A673 (cell line): ENCODE measurements around the gene SUMF2. TPM values are rescaled to one million over a fixed set of nuclear protein-coding genes. Genes with fewer than 3 reads are reported as not detected.
"Not testable (repeated sequence)": the region's sequence is repeated elsewhere in the genome, so short reads cannot be mapped to it uniquely, and the experiment has no call there.

Source experiments
- BruUV-seq: library from RNA; stranded (reverse); fragments of 400-500 nt; replicated peaks from 2 replicates; lab custom pipeline; 2021; lab: Mats Ljungman, UMichigan
- CTCF ChIA-PET: fragments of 300-600 bp; sonication (Branson Sonifier 250); formaldehyde crosslinking; loops from one replicate; lab custom pipeline; 2022; ENCODE audit warnings: antibody characterized with exemption; lab: Charles Lee
- POLR2A ChIA-PET: fragments of 300-600 bp; sonication (Branson Sonifier 250); formaldehyde crosslinking; loops from one replicate; lab custom pipeline; 2022; ENCODE audit warnings: antibody characterized with exemption; ENCODE audit not compliant: low non-redundant PET; lab: Charles Lee
- DNase-seq: peaks from one replicate; pipeline ENCODE4 v3.0.0-alpha.2; 2015; ENCODE audit warnings: low spot score
- H3K27ac ChIP-seq: fragments of 200-600 bp; sonication (generic); 2 replicates; pipeline ENCODE4 v1.5.1; 2016; ENCODE audit warnings: mixed run types, low read depth, mild to moderate bottlenecking, mixed read lengths, antibody characterized with exemption, low read length; ENCODE audit not compliant: poor library complexity, severe bottlenecking
- H3K27me3 ChIP-seq: fragments of 200-600 bp; sonication (generic); replicated peaks from 2 replicates; pipeline ENCODE4 v1.6.1; 2017; ENCODE audit warnings: mixed run types, low read depth, mild to moderate bottlenecking, mixed read lengths, antibody characterized with exemption, low read length; ENCODE audit not compliant: insufficient read depth, poor library complexity
- H3K36me3 ChIP-seq: fragments of 200-600 bp; sonication (generic); 2 replicates; pipeline ENCODE4 v1.6.1; 2016; ENCODE audit warnings: mixed run types, mild to moderate bottlenecking, mixed read lengths, antibody characterized with exemption, low read length; ENCODE audit not compliant: insufficient read depth, poor library complexity, severe bottlenecking
- H3K4me1 ChIP-seq: fragments of 200-600 bp; sonication (generic); 2 replicates; pipeline ENCODE4 v1.6.1; 2017; ENCODE audit warnings: mixed run types, mild to moderate bottlenecking, mixed read lengths, antibody characterized with exemption, low read length; ENCODE audit not compliant: insufficient read depth, poor library complexity, severe bottlenecking
- H3K4me3 ChIP-seq: fragments of 200-600 bp; sonication (generic); 2 replicates; pipeline ENCODE4 v1.5.1; 2016; ENCODE audit warnings: low read depth, mixed run types, mild to moderate bottlenecking, mixed read lengths, low read length; ENCODE audit not compliant: poor library complexity, severe bottlenecking
- H3K9me3 ChIP-seq: fragments of 200-600 bp; sonication (generic); 2 replicates; pipeline ENCODE4 v1.6.1; 2016; ENCODE audit warnings: mixed run types, low read depth, mild to moderate bottlenecking, mixed read lengths, antibody characterized with exemption, low read length; ENCODE audit not compliant: poor library complexity, severe bottlenecking
- CTCF ChIP-seq: fragments of 300-800, 200-600 bp; sonication (generic); conservative IDR thresholded peaks from 2 replicates; pipeline ENCODE4 v1.5.1; 2017; ENCODE audit warnings: low read depth, mild to moderate bottlenecking, antibody characterized with exemption, low read length, moderate library complexity, mixed read lengths
- EZH2 ChIP-seq: fragments of 200-600 bp; sonication (generic); IDR thresholded peaks from 2 replicates; pipeline ENCODE4 v1.6.1; 2017; ENCODE audit warnings: borderline replicate concordance, low read depth, mild to moderate bottlenecking, mixed read lengths, antibody characterized with exemption, low read length; ENCODE audit not compliant: poor library complexity, severe bottlenecking
- intact Hi-C: fragments of 100-400 bp; cut with micrococcal nuclease; formaldehyde crosslinking; loops from one replicate; pipeline ENCODE4 v1.10.0; 2022; ENCODE audit not compliant: unreplicated experiment
- total RNA-seq: library from RNA; stranded (reverse); gene quantifications from 2 replicates; pipeline ENCODE4 v1.2.3, GENCODE V29; 2021

SUMF2 gene
- total RNA-seq, 1 experiment from 2014 or later = 157 TPM

- no peaks in the 10 kb centered on the region for H3K9me3 ChIP-seq
- CTCF ChIA-PET = no interaction called here
- no TSS peak for BruUV-seq
- peaks cover 20% of the 10 kb centered on the region for H3K4me1 ChIP-seq
- DNase-seq = peak; percentile 73
- no peaks in the 10 kb centered on the region for H3K27me3 ChIP-seq
- POLR2A ChIA-PET = no interaction called here
- H3K27ac ChIP-seq = peak overlapping the region; percentile 63
- TF ChIP-seq CTCF (no peak), EZH2 (no peak)
- peaks cover 64% of the 10 kb centered on the region for H3K36me3 ChIP-seq
- intact Hi-C loops = no loop called here
- no peak overlapping the region for H3K4me3 ChIP-seq
Observed at GRCh38 chr7:56062382-56062781, 1.7 kb upstream of the SUMF2 start.

GRCh38 chr7:56063500-56063881 lies 595 bp upstream of the SUMF2 start:
- TF ChIP-seq EZH2 (no peak), CTCF (no peak)

GRCh38 chr7:56066376-56066775 lies 2.3 kb downstream of the SUMF2 start:
- CTCF ChIA-PET = interaction anchor here (1.2 kb wide), 1 partner anchor 8 kb away, joined by 3 read pairs; no protein-coding TSS in a partner anchor
- H3K27me3 ChIP-seq, BruUV-seq, intact Hi-C loops, H3K27ac ChIP-seq, H3K9me3 ChIP-seq, DNase-seq, POLR2A ChIA-PET, H3K4me3 ChIP-seq: not testable (repeated sequence)
- Histone ChIP-seq H3K4me1 (peaks cover 12% of the 10 kb centered on the region), H3K36me3 (peaks cover 52% of the 10 kb centered on the region)

More at GRCh38 chr7:56063500-56063881, 595 bp upstream of the SUMF2 start:
- no peak overlapping the region for H3K4me3 ChIP-seq
- no peak for DNase-seq
- H3K4me1 ChIP-seq = peaks cover 20% of the 10 kb centered on the region
- peaks cover 56% of the 10 kb centered on the region for H3K36me3 ChIP-seq
- peak overlapping the region; percentile 86 for H3K27ac ChIP-seq
- H3K9me3 ChIP-seq = no peaks in the 10 kb centered on the region
- intact Hi-C loops = no loop called here
- ChIA-PET CTCF (interaction anchor here (1.0 kb wide), 1 partner anchor 11 kb away, joined by 6 read pairs; no protein-coding TSS in a partner anchor), POLR2A (no interaction called here)
- TSS peak; percentile 38 for BruUV-seq
- no peaks in the 10 kb centered on the region for H3K27me3 ChIP-seq

GRCh38 chr7:56074371-56074791 lies 10.3 kb downstream of the SUMF2 start:
- intact Hi-C loops = loop anchor here (1.0 to 10.0 kb wide), 4 partner anchors 70 to 790 kb away; no protein-coding TSS in a partner anchor
- Histone ChIP-seq H3K27me3 (no peaks in the 10 kb centered on the region), H3K36me3 (peaks cover 49% of the 10 kb centered on the region), H3K27ac (no peak overlapping the region), H3K4me3 (no peak overlapping the region), H3K9me3 (no peaks in the 10 kb centered on the region), H3K4me1 (no peaks in the 10 kb centered on the region)
- no TSS peak for BruUV-seq
- ChIA-PET CTCF (interaction anchor here (0.8 to 1.2 kb wide), 4 partner anchors 9 to 67 kb away, joined by 3 to 6 read pairs (median 3); partner anchors contain the start of genes CHCHD2 and SUMF2), POLR2A (no interaction called here)
- peak; percentile 96 for TF ChIP-seq CTCF
- TF ChIP-seq EZH2 = no peak
- DNase-seq = peak; percentile 90
